CD8-positive, alpha-beta memory T cell (primary cell): ENCODE data around the gene CECR2. TPM values are rescaled to one million over a fixed set of nuclear protein-coding genes. Genes with fewer than 3 reads are reported as not detected.
A peak's percentile ranks its signal among the peaks of the same experiment; 100 is the strongest.
"Not testable (repeated sequence)": the region's sequence is repeated elsewhere in the genome, so short reads cannot be mapped to it uniquely, and the experiment has no call there.

Experiments
- CTCF ChIA-PET: fragments of 350-600 bp; sonication (Branson Sonifier 250); formaldehyde crosslinking; loops from one replicate; lab custom pipeline; 2021; ENCODE audit warnings: antibody characterized with exemption; lab: Charles Lee
- POLR2A ChIA-PET: fragments of 350-600 bp; sonication (Branson Sonifier 250); formaldehyde crosslinking; loops from one replicate; lab custom pipeline; 2021; ENCODE audit warnings: antibody characterized with exemption; lab: Charles Lee
- DNase-seq, 5 donors: peaks; one replicate each; pipeline versions ENCODE4 v3.0.0 to v3.0.0-alpha.2; 2020 to 2022; ENCODE audit warnings: mixed read lengths in 1 of 5
- H3K27ac ChIP-seq: one replicate; pipeline ENCODE4 v1.7.0; 2013; ENCODE audit warnings: low read depth, mild to moderate bottlenecking, low read length, moderate library complexity
- H3K27me3 ChIP-seq: 2 replicates; pipeline ENCODE4 v1.7.0; 2013; ENCODE audit warnings: low read length, mild to moderate bottlenecking; ENCODE audit not compliant: insufficient read depth, poor library complexity, severe bottlenecking
- H3K36me3 ChIP-seq: 2 replicates; pipeline ENCODE4 v1.7.0; 2013; ENCODE audit warnings: mild to moderate bottlenecking, low read length, moderate library complexity; ENCODE audit not compliant: insufficient read depth
- H3K4me1 ChIP-seq: 2 replicates; pipeline ENCODE4 v1.7.0; 2013; ENCODE audit warnings: mild to moderate bottlenecking, low read length, moderate library complexity; ENCODE audit not compliant: insufficient read depth
- H3K4me3 ChIP-seq: 2 replicates; pipeline ENCODE4 v1.7.0; 2013; ENCODE audit warnings: mild to moderate bottlenecking, low read length
- H3K9me3 ChIP-seq: 2 replicates; pipeline ENCODE4 v1.7.0; 2013; ENCODE audit warnings: mild to moderate bottlenecking, low read length
- H3K27ac Mint-ChIP-seq, 8 donors: one replicate each; pipeline ENCODE4 v1.8.0; 2020 to 2021; ENCODE audit warnings: mixed read lengths in 8 of 8, mild to moderate bottlenecking in 6 of 8, inconsistent platforms in 3 of 8, moderate library complexity in 3 of 8
- H3K27me3 Mint-ChIP-seq, 2 donors: one replicate each; pipeline ENCODE4 v1.8.0; 2020 to 2021; ENCODE audit warnings: mixed read lengths in 2 of 2, mild to moderate bottlenecking in 1 of 2, moderate library complexity in 1 of 2
- H3K36me3 Mint-ChIP-seq, 3 donors: one replicate each; pipeline ENCODE4 v1.8.0; 2020 to 2021; ENCODE audit warnings: mixed read lengths in 3 of 3, inconsistent platforms in 1 of 3, mild to moderate bottlenecking in 1 of 3
- H3K4me1 Mint-ChIP-seq, 3 donors: one replicate each; pipeline ENCODE4 v1.8.0; 2020 to 2021; ENCODE audit warnings: mixed read lengths in 3 of 3, inconsistent platforms in 1 of 3, mild to moderate bottlenecking in 1 of 3
- H3K4me3 Mint-ChIP-seq, 7 donors: one replicate each; pipeline ENCODE4 v1.8.0; 2020 to 2021; ENCODE audit warnings: mixed read lengths in 7 of 7, mild to moderate bottlenecking in 6 of 7, moderate library complexity in 4 of 7, inconsistent platforms in 2 of 7
- H3K9me3 Mint-ChIP-seq, 5 donors: one replicate each; pipeline ENCODE4 v1.8.0; 2020 to 2022; ENCODE audit warnings: mixed read lengths in 5 of 5, mild to moderate bottlenecking in 3 of 5, moderate library complexity in 2 of 5, inconsistent platforms in 1 of 5
- polyA plus RNA-seq: library from polyadenylated mRNA; unstranded; fragments of 300-500 nt; fragmentation: Illumina TruSeq; gene quantifications from one replicate; pipeline ENCODE4 v1.2.3, GENCODE V29; 2021
- total RNA-seq, 2 experiments: library from RNA; stranded (reverse); gene quantifications; one replicate each; pipeline ENCODE4 v1.2.3, GENCODE V29; 2021

The CECR2 gene
- total and polyA plus RNA-seq, 3 experiments from 2014 or later: not detected

- Mint-ChIP-seq H3K27me3 (peaks cover 6 to 21% of the 10 kb centered on the region in 2 donors), H3K4me1 (no peaks in the 10 kb centered on the region), H3K36me3 (no peaks in the 10 kb centered on the region), H3K4me3 (no peak overlapping the region), H3K9me3 (no peaks in the 10 kb centered on the region), H3K27ac (no peak overlapping the region)
- Histone ChIP-seq H3K4me1 (no peaks in the 10 kb centered on the region), H3K36me3 (no peaks in the 10 kb centered on the region), H3K9me3 (no peaks in the 10 kb centered on the region), H3K27ac (no peak overlapping the region), H3K4me3 (no peak overlapping the region), H3K27me3 (no peaks in the 10 kb centered on the region)
- no peak for DNase-seq
- CTCF ChIA-PET: no interaction called here
- POLR2A ChIA-PET: no interaction called here
These were observed 42.0 kb downstream of the CECR2 start for GRCh38 chr22:17411213-17411612.

GRCh38 chr22:17412232-17412631 lies 43.0 kb downstream of the CECR2 start:
- Mint-ChIP-seq H3K9me3 (no peaks in the 10 kb centered on the region), H3K4me3 (no peak overlapping the region), H3K27ac (no peak overlapping the region), H3K36me3 (no peaks in the 10 kb centered on the region), H3K4me1 (no peaks in the 10 kb centered on the region), H3K27me3 (peaks cover 5 to 21% of the 10 kb centered on the region in 2 donors)
- CTCF ChIA-PET: no interaction called here
- Histone ChIP-seq H3K36me3 (no peaks in the 10 kb centered on the region), H3K4me1 (no peaks in the 10 kb centered on the region), H3K9me3 (no peaks in the 10 kb centered on the region), H3K27ac (no peak overlapping the region), H3K4me3 (no peak overlapping the region), H3K27me3 (no peaks in the 10 kb centered on the region)
- POLR2A ChIA-PET: interaction anchor here (0.5 kb wide), 1 partner anchor 193 kb away, joined by 5 read pairs; no protein-coding TSS in a partner anchor
- DNase-seq: no peak

- Histone ChIP-seq H3K4me1 (no peaks in the 10 kb centered on the region), H3K36me3 (no peaks in the 10 kb centered on the region), H3K27me3 (no peaks in the 10 kb centered on the region), H3K27ac (no peak overlapping the region), H3K9me3 (no peaks in the 10 kb centered on the region), H3K4me3 (no peak overlapping the region)
- Mint-ChIP-seq H3K27ac (no peak overlapping the region), H3K4me1 (no peaks in the 10 kb centered on the region), H3K9me3 (no peaks in the 10 kb centered on the region), H3K4me3 (no peak overlapping the region), H3K36me3 (no peaks in the 10 kb centered on the region), H3K27me3 (peaks cover 3 to 20% of the 10 kb centered on the region in 2 donors)
- POLR2A ChIA-PET: no interaction called here
- no peak for DNase-seq
- CTCF ChIA-PET: no interaction called here
These were observed 49.6 kb downstream of the CECR2 start for GRCh38 chr22:17418890-17419324.

GRCh38 chr22:17419348-17419747 lies 50.1 kb downstream of the CECR2 start:
- Histone ChIP-seq H3K4me1 (no peaks in the 10 kb centered on the region), H3K4me3 (no peak overlapping the region), H3K27ac (no peak overlapping the region), H3K9me3 (no peaks in the 10 kb centered on the region), H3K36me3 (no peaks in the 10 kb centered on the region), H3K27me3 (no peaks in the 10 kb centered on the region)
- Mint-ChIP-seq H3K36me3 (no peaks in the 10 kb centered on the region), H3K27ac (no peak overlapping the region), H3K27me3 (peaks cover 3 to 20% of the 10 kb centered on the region in 2 donors), H3K9me3 (no peaks in the 10 kb centered on the region), H3K4me1 (no peaks in the 10 kb centered on the region), H3K4me3 (no peak overlapping the region)
- ChIA-PET CTCF (no interaction called here), POLR2A (interaction anchor here (0.6 kb wide), 1 partner anchor 65 kb away, joined by 4 read pairs; no protein-coding TSS in a partner anchor)
- DNase-seq: no peak

- no peak overlapping the region for H3K4me3 Mint-ChIP-seq
- POLR2A ChIA-PET: no interaction called here
These were observed 53.6 kb downstream of the CECR2 start for GRCh38 chr22:17422736-17423343.

GRCh38 chr22:17423616-17424015 lies 54.4 kb downstream of the CECR2 start:
- Mint-ChIP-seq H3K4me3 (no peak overlapping the region), H3K27me3 (peaks cover 1 to 22% of the 10 kb centered on the region in 2 donors), H3K4me1 (no peaks in the 10 kb centered on the region), H3K27ac (no peak overlapping the region), H3K36me3 (no peaks in the 10 kb centered on the region), H3K9me3 (no peaks in the 10 kb centered on the region)
- Histone ChIP-seq H3K9me3 (no peaks in the 10 kb centered on the region), H3K4me3 (no peak overlapping the region), H3K4me1 (no peaks in the 10 kb centered on the region), H3K27ac (no peak overlapping the region), H3K36me3 (no peaks in the 10 kb centered on the region), H3K27me3 (no peaks in the 10 kb centered on the region)
- no peak for DNase-seq
- ChIA-PET CTCF (no interaction called here), POLR2A (no interaction called here)

More at GRCh38 chr22:17422736-17423343, 53.6 kb downstream of the CECR2 start:
- Histone ChIP-seq H3K27ac (no peak overlapping the region), H3K27me3 (no peaks in the 10 kb centered on the region), H3K4me1 (no peaks in the 10 kb centered on the region), H3K4me3 (no peak overlapping the region), H3K9me3 (no peaks in the 10 kb centered on the region), H3K36me3 (no peaks in the 10 kb centered on the region)
- Mint-ChIP-seq H3K27me3 (peaks cover 1 to 23% of the 10 kb centered on the region in 2 donors), H3K4me1 (no peaks in the 10 kb centered on the region), H3K27ac (peak overlapping the region in 1 of 8 donors; percentile 78), H3K36me3 (no peaks in the 10 kb centered on the region), H3K9me3 (no peaks in the 10 kb centered on the region)
- CTCF ChIA-PET: no interaction called here
- DNase-seq: no peak

- H3K27ac ChIP-seq, H3K4me1 Mint-ChIP-seq: not testable (repeated sequence)
These were observed 58.3 kb downstream of the CECR2 start for GRCh38 chr22:17427528-17427927.

GRCh38 chr22:17429516-17429915 lies 60.3 kb downstream of the CECR2 start:
- no peaks in the 10 kb centered on the region for H3K9me3 Mint-ChIP-seq
- Histone ChIP-seq H3K4me3 (no peak overlapping the region), H3K9me3 (no peaks in the 10 kb centered on the region), H3K36me3 (no peaks in the 10 kb centered on the region), H3K27me3 (no peaks in the 10 kb centered on the region), H3K27ac (no peak overlapping the region), H3K4me1 (no peaks in the 10 kb centered on the region)
- peaks cover 7 to 31% of the 10 kb centered on the region in 2 donors for H3K27me3 Mint-ChIP-seq
- no peaks in the 10 kb centered on the region for H3K36me3 Mint-ChIP-seq
- H3K4me1 Mint-ChIP-seq: no peaks in the 10 kb centered on the region
- CTCF ChIA-PET: no interaction called here
- no peak overlapping the region for H3K27ac Mint-ChIP-seq
- H3K4me3 Mint-ChIP-seq: no peak overlapping the region
- no peak for DNase-seq
- POLR2A ChIA-PET: no interaction called here

More at GRCh38 chr22:17427528-17427927, 58.3 kb downstream of the CECR2 start:
- H3K4me3 Mint-ChIP-seq, POLR2A ChIA-PET, H3K9me3 ChIP-seq, H3K4me1 ChIP-seq, DNase-seq, H3K27me3 ChIP-seq, H3K36me3 ChIP-seq, CTCF ChIA-PET, H3K27ac Mint-ChIP-seq, H3K36me3 Mint-ChIP-seq, H3K9me3 Mint-ChIP-seq, H3K4me3 ChIP-seq: not testable (repeated sequence)
- H3K27me3 Mint-ChIP-seq: peaks cover 7 to 26% of the 10 kb centered on the region in 2 donors
